Endothelial cell of umbilical vein (primary cell): ENCODE data around the gene EIF2B4. TPM values are rescaled to one million over a fixed set of nuclear protein-coding genes. Genes with fewer than 3 reads are reported as not detected.

Experiments used
- BruUV-seq: library from RNA; stranded (reverse); fragments of 400-500 nt; replicated peaks from 2 replicates; lab custom pipeline; 2021; lab: Mats Ljungman, UMichigan
- CTCF ChIA-PET: fragments of 300-600, 350-600 bp; sonication (Branson Sonifier 250); formaldehyde crosslinking; loops from one replicate; lab custom pipeline; 2021; ENCODE audit warnings: antibody characterized with exemption, inconsistent platforms; lab: Charles Lee
- POLR2A ChIA-PET: fragments of 300-600, 350-600 bp; sonication (Branson Sonifier 250); formaldehyde crosslinking; loops from one replicate; lab custom pipeline; 2021; ENCODE audit warnings: antibody characterized with exemption, inconsistent platforms; lab: Charles Lee
- DNase-seq: peaks from one replicate; pipeline ENCODE4 v3.0.0-alpha.2; 2011; ENCODE audit warnings: low read depth, low spot score
- FAIRE-seq: peaks from 2 replicates; lab custom pipeline; 2011; peaks lifted over from hg19 to GRCh38; lab: Jason Lieb, UNC
- H2AFZ ChIP-seq: 2 replicates; pipeline ENCODE4 v1.6.0; 2012; ENCODE audit warnings: low read depth, low read length, control low read depth, inconsistent platforms
- H3K27ac ChIP-seq: 2 replicates; pipeline ENCODE4 v1.5.1; 2011; ENCODE audit warnings: low read depth, mild to moderate bottlenecking, control low read depth, low read length, moderate library complexity; ENCODE audit not compliant: insufficient read depth
- H3K27me3 ChIP-seq, 2 experiments: 2 replicates each; pipeline versions ENCODE4 v1.6.0 to v1.6.1; 2011; ENCODE audit warnings: low read length in 2 of 2, mixed read lengths in 1 of 2; ENCODE audit not compliant: control insufficient read depth in 2 of 2, insufficient read depth in 2 of 2
- H3K36me3 ChIP-seq, 2 experiments: 2 replicates in 1 of 2; 3 replicates in 1 of 2; pipeline ENCODE4 v1.5.1; 2011; ENCODE audit warnings: low read length in 2 of 2, mild to moderate bottlenecking in 1 of 2, moderate library complexity in 1 of 2; ENCODE audit not compliant: control insufficient read depth in 2 of 2, insufficient read depth in 2 of 2; ENCODE audit errors: extremely low read depth in 1 of 2
- H3K4me1 ChIP-seq: 3 replicates; pipeline ENCODE4 v1.5.1; 2011; ENCODE audit warnings: mild to moderate bottlenecking, low read length; ENCODE audit not compliant: control insufficient read depth, insufficient read depth; ENCODE audit errors: extremely low read depth
- H3K4me2 ChIP-seq: 2 replicates; pipeline ENCODE4 v1.6.1; 2011; ENCODE audit warnings: low read length, control low read depth, mixed read lengths; ENCODE audit not compliant: insufficient read depth
- H3K4me3 ChIP-seq, 3 experiments: fragments of 200-600 bp in 1 of 3; sonication (generic), shearing (Covaris generic) in 1 of 3; replicated peaks in 1 of 3; 2 replicates each; pipeline ENCODE4 v1.5.1; 2011 to 2016; ENCODE audit warnings: control low read depth in 3 of 3, low read length in 3 of 3, mild to moderate bottlenecking in 2 of 3, inconsistent platforms in 1 of 3, low read depth in 1 of 3, moderate library complexity in 1 of 3; ENCODE audit not compliant: insufficient read depth in 1 of 3
- H3K79me2 ChIP-seq: 2 replicates; pipeline ENCODE4 v1.6.0; 2012; ENCODE audit warnings: low read length, inconsistent platforms; ENCODE audit not compliant: control insufficient read depth, insufficient read depth
- H3K9ac ChIP-seq: replicated peaks from 2 replicates; pipeline ENCODE3; 2011; ENCODE audit warnings: low read length, control low read depth; ENCODE audit not compliant: insufficient read depth; ENCODE audit errors: extremely low read depth
- H3K9me1 ChIP-seq: replicated peaks from 3 replicates; pipeline ENCODE4 v1.6.0; 2011; ENCODE audit warnings: mild to moderate bottlenecking, low read length; ENCODE audit not compliant: control insufficient read depth, insufficient read depth; ENCODE audit errors: extremely low read depth
- H3K9me3 ChIP-seq: replicated peaks from 2 replicates; pipeline ENCODE4 v1.5.1; 2012; ENCODE audit warnings: low read length, inconsistent platforms; ENCODE audit not compliant: control insufficient read depth, insufficient read depth
- H4K20me1 ChIP-seq: replicated peaks from 2 replicates; pipeline ENCODE3; 2011; ENCODE audit warnings: mild to moderate bottlenecking, low read length; ENCODE audit not compliant: control insufficient read depth, insufficient read depth; ENCODE audit errors: extremely low read depth
- CTCF ChIP-seq, 2 donors: IDR thresholded peaks; 1 replicate in 1 of 2; 2 replicates in 1 of 2; pipeline ENCODE4 v1.5.1; 2011; ENCODE audit warnings: low read length in 2 of 2, mild to moderate bottlenecking in 2 of 2, moderate library complexity in 2 of 2, control low read depth in 1 of 2, inconsistent platforms in 1 of 2, low read depth in 1 of 2; ENCODE audit not compliant: insufficient read depth in 1 of 2; ENCODE audit errors: extremely low read depth in 1 of 2
- EZH2 ChIP-seq: IDR thresholded peaks from 2 replicates; pipeline ENCODE4 v1.6.1; 2012; ENCODE audit warnings: borderline replicate concordance, low read depth, mild to moderate bottlenecking, moderate library complexity, low read length, inconsistent platforms; ENCODE audit not compliant: severe bottlenecking
- FOS ChIP-seq: IDR thresholded peaks from 2 replicates; pipeline ENCODE4 v1.6.1; 2011; ENCODE audit warnings: mild to moderate bottlenecking, low read length, moderate library complexity, borderline replicate concordance; ENCODE audit not compliant: insufficient read depth
- GATA2 ChIP-seq: IDR thresholded peaks from 2 replicates; pipeline ENCODE4 v1.7.0; 2011; ENCODE audit warnings: low read depth, mild to moderate bottlenecking, moderate library complexity, mixed read lengths, low read length; ENCODE audit not compliant: insufficient read length, insufficient read depth
- JUN ChIP-seq: IDR thresholded peaks from 2 replicates; pipeline ENCODE4 v1.6.1; 2011; ENCODE audit warnings: borderline replicate concordance, low read depth; ENCODE audit not compliant: insufficient read length, insufficient read depth
- MAX ChIP-seq: IDR thresholded peaks from 2 replicates; pipeline ENCODE4 v1.6.1; 2011; ENCODE audit not compliant: insufficient read depth, insufficient read length
- MYC ChIP-seq: IDR thresholded peaks from one replicate; pipeline ENCODE4 v1.6.1; 2011; ENCODE audit warnings: mild to moderate bottlenecking, low read depth, low read length
- POLR2A ChIP-seq: IDR thresholded peaks from 2 replicates; pipeline ENCODE4 v1.6.1; 2012; ENCODE audit warnings: low read depth, mild to moderate bottlenecking, control low read depth, low read length
- POLR2AphosphoS5 ChIP-seq: IDR thresholded peaks from 2 replicates; pipeline ENCODE4 v1.6.1; 2012; ENCODE audit warnings: low read depth, mild to moderate bottlenecking, control low read depth, low read length, moderate library complexity; ENCODE audit not compliant: insufficient read depth
- dilution Hi-C: fragments of 300-500 bp; cut with MboI; formaldehyde crosslinking; loops from one replicate; pipeline ENCODE4 v1.15.0; 2019; ENCODE audit warnings: low sequenced_read_pairs; ENCODE audit not compliant: extremely low pct_ligation_motif_present
- intact Hi-C: fragments of 100-400 bp; cut with micrococcal nuclease; formaldehyde crosslinking; loops from one replicate; pipeline ENCODE4 v1.10.0; 2022
- polyA plus RNA-seq, 4 experiments: library from polyadenylated mRNA; depleted of rRNA in 3 of 4; stranded (reverse) in 3 of 4; unstranded in 1 of 4; fragments of >200 nt; gene quantifications; 2 replicates each; pipeline versions ENCODE4 v1.2.1 to v1.2.3, GENCODE V29; 2011 to 2012; ENCODE audit warnings: missing spikeins in 1 of 4
- total RNA-seq: library from RNA; stranded (reverse); gene quantifications from 2 replicates; pipeline ENCODE4 v1.2.3, GENCODE V29; 2021

The EIF2B4 gene
- total and polyA plus RNA-seq, 2 donors (not counting 3 experiments of a cell fraction or from before 2014, with no cell fraction given), result 43.7 to 63.2 TPM

GRCh38 chr2:27314709-27315108, 55.4 kb downstream of the EIF2B4 start:
- POLR2A ChIA-PET, result no interaction called here
- dilution Hi-C loops, result no loop called here

More at GRCh38 chr2:27314709-27315108, 55.4 kb downstream of the EIF2B4 start:
- no peak overlapping the region for H3K9ac ChIP-seq
- TF ChIP-seq POLR2A (no peak), POLR2AphosphoS5 (no peak), GATA2 (no peak), FOS (no peak), EZH2 (no peak), MYC (no peak), MAX (no peak), JUN (no peak), CTCF (IDR thresholded peaks at IDR 0.05; ENCODE audit: extremely low read depth in 1 of 2, insufficient read depth in 1 of 2, low read depth in 1 of 2, low read length in 2 of 2) (no peak)
- no peaks in the 10 kb centered on the region for H3K9me3 ChIP-seq
- intact Hi-C loops, result no loop called here
- FAIRE-seq, result no peak
- H3K36me3 ChIP-seq, result peaks cover 0 to 3% of the 10 kb centered on the region in 2 experiments
- no peak overlapping the region for H3K27ac ChIP-seq
- no peak overlapping the region for H3K4me2 ChIP-seq
- peaks cover 6% of the 10 kb centered on the region for H3K4me1 ChIP-seq
- no TSS peak for BruUV-seq
- H3K9me1 ChIP-seq, result no peaks in the 10 kb centered on the region
- no peaks in the 10 kb centered on the region for H3K79me2 ChIP-seq
- no peak overlapping the region for H2AFZ ChIP-seq
- CTCF ChIA-PET, result interaction anchor here (1.0 to 2.5 kb wide), 2 partner anchors 12 to 49 kb away, joined by 3 to 12 read pairs; no protein-coding TSS in a partner anchor
- no peak for DNase-seq
- no peaks in the 10 kb centered on the region for H4K20me1 ChIP-seq
- H3K27me3 ChIP-seq, result no peaks in the 10 kb centered on the region
- no peak overlapping the region for H3K4me3 ChIP-seq

Other genes with a start within 250 kb of the EIF2B4 start
- gene ABHD1, start 246.5 kb downstream of the EIF2B4 start, total RNA-seq, result not detected in 2 replicates
- gene ABHD1, start 246.5 kb downstream of the EIF2B4 start, polyA plus RNA-seq, result 0.07 and 0.41 TPM in 2 replicates
- 45.6 and 47.2 TPM in 2 replicates for gene PREB, start 235.7 kb downstream of the EIF2B4 start, total RNA-seq
- 73.3 and 73.4 TPM in 2 replicates for gene PREB, start 235.7 kb downstream of the EIF2B4 start, polyA plus RNA-seq
- not detected in 2 replicates for gene PRR30, start 230.9 kb downstream of the EIF2B4 start, total RNA-seq
- not detected in 2 replicates for gene PRR30, start 230.9 kb downstream of the EIF2B4 start, polyA plus RNA-seq
- not detected in 2 replicates for gene TCF23, start 221.3 kb downstream of the EIF2B4 start, total RNA-seq
- gene TCF23, start 221.3 kb downstream of the EIF2B4 start, polyA plus RNA-seq, result not detected in 2 replicates
- 84.3 and 86.6 TPM in 2 replicates for gene ATRAID, start 158.3 kb downstream of the EIF2B4 start, total RNA-seq
- gene ATRAID, start 158.3 kb downstream of the EIF2B4 start, polyA plus RNA-seq, result 280 and 283 TPM in 2 replicates
- gene SLC5A6, start 158.1 kb downstream of the EIF2B4 start, total RNA-seq, result 42.7 and 52.0 TPM in 2 replicates
- gene SLC5A6, start 158.1 kb downstream of the EIF2B4 start, polyA plus RNA-seq, result 76.8 and 92.5 TPM in 2 replicates
- gene CAD, start 153.0 kb downstream of the EIF2B4 start, total RNA-seq, result 81.0 and 91.4 TPM in 2 replicates
- gene CAD, start 153.0 kb downstream of the EIF2B4 start, polyA plus RNA-seq, result 60.3 and 66.5 TPM in 2 replicates
- gene SLC30A3, start 107.3 kb downstream of the EIF2B4 start, total RNA-seq, result 9.2 and 16.7 TPM in 2 replicates
- gene SLC30A3, start 107.3 kb downstream of the EIF2B4 start, polyA plus RNA-seq, result 63.9 and 79.9 TPM in 2 replicates
- gene DNAJC5G, start 94.9 kb downstream of the EIF2B4 start, total RNA-seq, result 0.16 and 0.77 TPM in 2 replicates
- gene DNAJC5G, start 94.9 kb downstream of the EIF2B4 start, polyA plus RNA-seq, result 1.4 and 1.7 TPM in 2 replicates
- 0.42 and 0.51 TPM in 2 replicates for gene TRIM54, start 87.9 kb downstream of the EIF2B4 start, total RNA-seq
- gene TRIM54, start 87.9 kb downstream of the EIF2B4 start, polyA plus RNA-seq, result 1.6 and 1.7 TPM in 2 replicates
- 0.75 TPM in 1 of 2 replicates, not detected in the other for gene UCN, start 61.9 kb downstream of the EIF2B4 start, total RNA-seq
- gene UCN, start 61.9 kb downstream of the EIF2B4 start, polyA plus RNA-seq, result 1.2 and 1.6 TPM in 2 replicates
- 66.5 and 74.7 TPM in 2 replicates for gene MPV17, start 47.2 kb downstream of the EIF2B4 start, total RNA-seq
- 260 and 267 TPM in 2 replicates for gene MPV17, start 47.2 kb downstream of the EIF2B4 start, polyA plus RNA-seq
- 57.4 and 63.2 TPM in 2 replicates for gene GTF3C2, start 13.6 kb downstream of the EIF2B4 start, total RNA-seq
- 59.7 and 68.3 TPM in 2 replicates for gene GTF3C2, start 13.6 kb downstream of the EIF2B4 start, polyA plus RNA-seq
- gene SNX17, start 278 bp upstream of the EIF2B4 start, total RNA-seq, result 86.5 and 103 TPM in 2 replicates
- 127 and 130 TPM in 2 replicates for gene SNX17, start 278 bp upstream of the EIF2B4 start, polyA plus RNA-seq
- 19.0 and 20.7 TPM in 2 replicates for gene ZNF513, start 10.4 kb upstream of the EIF2B4 start, total RNA-seq
- gene ZNF513, start 10.4 kb upstream of the EIF2B4 start, polyA plus RNA-seq, result 30.6 and 43.2 TPM in 2 replicates
- 131 and 135 TPM in 2 replicates for gene PPM1G, start 39.3 kb upstream of the EIF2B4 start, total RNA-seq
- gene PPM1G, start 39.3 kb upstream of the EIF2B4 start, polyA plus RNA-seq, result 38.3 and 48.1 TPM in 2 replicates
- 118 and 130 TPM in 2 replicates for gene NRBP1, start 58.3 kb upstream of the EIF2B4 start, total RNA-seq
- 169 and 190 TPM in 2 replicates for gene NRBP1, start 58.3 kb upstream of the EIF2B4 start, polyA plus RNA-seq
- 4.0 and 4.6 TPM in 2 replicates for gene KRTCAP3, start 72.0 kb upstream of the EIF2B4 start, total RNA-seq
- gene KRTCAP3, start 72.0 kb upstream of the EIF2B4 start, polyA plus RNA-seq, result 2.1 and 2.2 TPM in 2 replicates
- 34.1 and 35.6 TPM in 2 replicates for gene IFT172, start 119.4 kb upstream of the EIF2B4 start, total RNA-seq
- 25.8 and 29.4 TPM in 2 replicates for gene IFT172, start 119.4 kb upstream of the EIF2B4 start, polyA plus RNA-seq
- gene FNDC4, start 124.9 kb upstream of the EIF2B4 start, total RNA-seq, result 15.5 and 20.0 TPM in 2 replicates
- 19.0 and 22.3 TPM in 2 replicates for gene FNDC4, start 124.9 kb upstream of the EIF2B4 start, polyA plus RNA-seq
- 0.27 and 1.2 TPM in 2 replicates for gene GCKR, start 126.5 kb upstream of the EIF2B4 start, total RNA-seq
- 0.33 and 0.52 TPM in 2 replicates for gene GCKR, start 126.5 kb upstream of the EIF2B4 start, polyA plus RNA-seq
- 28.0 and 37.0 TPM in 2 replicates for gene ZNF512, start 212.7 kb upstream of the EIF2B4 start, total RNA-seq
- gene ZNF512, start 212.7 kb upstream of the EIF2B4 start, polyA plus RNA-seq, result 13.1 and 17.8 TPM in 2 replicates